Astrocyte of the spinal cord (primary cell): ENCODE data around the gene CLNK.
A peak's percentile ranks its signal among the peaks of the same experiment; 100 is the strongest.

Source experiments
- DNase-seq: peaks from one replicate; pipeline ENCODE4 v3.0.0; 2011; ENCODE audit warnings: low read depth, low spot score
- H3K4me3 ChIP-seq: 2 replicates; pipeline ENCODE4 v1.5.1; 2011; ENCODE audit warnings: low read depth, mild to moderate bottlenecking, low read length, moderate library complexity
- CTCF ChIP-seq: IDR thresholded peaks from 2 replicates; pipeline ENCODE4 v1.5.1; 2012; ENCODE audit warnings: low read depth, mild to moderate bottlenecking, low read length, inconsistent platforms
- in situ Hi-C: cut with HindIII; loops from 2 replicates; pipeline ENCODE4 v1.10.0; 2017; ENCODE audit warnings: low sequenced_read_pairs

Gene CLNK

GRCh38 chr4:10703766-10704429, 19.3 kb upstream of the CLNK start:
- DNase-seq = peak; percentile 65
- in situ Hi-C loops = no loop called here
- no peak for TF ChIP-seq CTCF
- no peak overlapping the region for H3K4me3 ChIP-seq

GRCh38 chr4:10703156-10703555, 18.6 kb upstream of the CLNK start:
- no peak overlapping the region for H3K4me3 ChIP-seq
- in situ Hi-C loops = no loop called here
- TF ChIP-seq CTCF = no peak
- DNase-seq = peak; percentile 67

GRCh38 chr4:10701702-10702460, 17.3 kb upstream of the CLNK start:
- in situ Hi-C loops = no loop called here
- DNase-seq = peak; percentile 38
- no peak for TF ChIP-seq CTCF
- no peak overlapping the region for H3K4me3 ChIP-seq

- no peak for DNase-seq
- H3K4me3 ChIP-seq = no peak overlapping the region
- in situ Hi-C loops = no loop called here
- TF ChIP-seq CTCF = no peak
These were observed 16.6 kb upstream of the CLNK start for GRCh38 chr4:10701161-10701560.

- H3K4me3 ChIP-seq = no peak overlapping the region
- in situ Hi-C loops = no loop called here
- no peak for DNase-seq
- no peak for TF ChIP-seq CTCF
These were observed 13.6 kb upstream of the CLNK start for GRCh38 chr4:10698172-10698571.

GRCh38 chr4:10697086-10697485, 12.5 kb upstream of the CLNK start:
- no peak overlapping the region for H3K4me3 ChIP-seq
- DNase-seq = no peak
- in situ Hi-C loops = no loop called here
- no peak for TF ChIP-seq CTCF
